ENCODE results near the gene PRKCA.

GRCh38 chr17:66711401-66711800, 409.0 kb downstream of the PRKCA start:
- TF ChIP-seq ISL1 (CRISPR knock-in tag; IDR thresholded peaks at IDR 0.05), result no peak
- no peak for TF ChIP-seq TSHZ2 (CRISPR knock-in tag; IDR thresholded peaks at IDR 0.05)
- TF ChIP-seq ZNF70 (CRISPR knock-in tag; IDR thresholded peaks at IDR 0.05), result no peak
- no peak for TF ChIP-seq POU6F1 (CRISPR knock-in tag; IDR thresholded peaks at IDR 0.05; ENCODE audit: borderline replicate concordance, low read depth)
- TF ChIP-seq CREB5 (CRISPR knock-in tag; IDR thresholded peaks at IDR 0.05; ENCODE audit: low read depth), result no peak
